HCT116 (cell line): ENCODE measurements around the gene IFI27. TPM values are rescaled to one million over a fixed set of nuclear protein-coding genes. Genes with fewer than 3 reads are reported as not detected.

Experiments used
- ATAC-seq: fragments of 200-7000 bp; cut with Tn5 transposase; 2 replicates; pipeline ENCODE4 v1.9.1; 2020; ENCODE audit warnings: mild to moderate bottlenecking, moderate library complexity
- BruUV-seq: library from RNA; stranded (reverse); fragments of 400-500 nt; replicated peaks from 2 replicates; lab custom pipeline; 2021; lab: Mats Ljungman, UMichigan
- CTCF ChIA-PET: fragments of 300-600 bp; sonication (Branson Sonifier 250); formaldehyde crosslinking; loops from one replicate; lab custom pipeline; 2021; ENCODE audit warnings: antibody characterized with exemption; lab: Charles Lee
- POLR2A ChIA-PET: fragments of 300-600, 350-600 bp; sonication (Branson Sonifier 250); formaldehyde crosslinking; loops from one replicate; lab custom pipeline; 2021; ENCODE audit warnings: antibody characterized with exemption; lab: Charles Lee
- RAD21 ChIA-PET, 2 experiments: fragments of 300-600 bp; sonication (Branson Sonifier 250); formaldehyde crosslinking; loops; one replicate each; lab custom pipeline; 2023; ENCODE audit warnings: low total read pairs in 2 of 2; ENCODE audit not compliant: uncharacterized antibody in 2 of 2, unreplicated experiment in 2 of 2, low non-redundant PET in 1 of 2; lab: Charles Lee
- DNase-seq: peaks from one replicate; pipeline ENCODE4 v3.0.0-alpha.2; 2010; ENCODE audit warnings: low read depth, low spot score
- H2AFZ ChIP-seq: fragments of 200-600 bp; shearing (Covaris generic), sonication (generic); 2 replicates; pipeline ENCODE4 v1.6.1; 2017; ENCODE audit warnings: low read depth, mixed run types, mixed read lengths, antibody characterized with exemption, low read length; ENCODE audit not compliant: poor library complexity, severe bottlenecking
- H3K27ac ChIP-seq: 2 replicates; pipeline ENCODE4 v1.5.1; 2012; ENCODE audit warnings: low read depth, low read length
- H3K27me3 ChIP-seq: fragments of 200-600 bp; sonication (generic); 2 replicates; pipeline ENCODE4 v1.6.1; 2016; ENCODE audit warnings: mixed run types, low read length, mixed read lengths; ENCODE audit not compliant: insufficient read depth
- H3K36me3 ChIP-seq, 2 experiments: fragments of 200-500 bp in 1 of 2; fragments of 200-600 bp in 1 of 2; sonication (Bioruptor generic) in 1 of 2; sonication (generic) in 1 of 2; 2 replicates each; pipeline versions ENCODE4 v1.5.1 to v1.6.1; 2014 to 2016; ENCODE audit warnings: low read length in 2 of 2, inconsistent platforms in 1 of 2, mixed read lengths in 1 of 2, mixed run types in 1 of 2; ENCODE audit not compliant: insufficient read depth in 2 of 2, control insufficient read depth in 1 of 2
- H3K4me1 ChIP-seq, 2 experiments: fragments of 200-600 bp in 1 of 2; sonication (generic) in 1 of 2; 2 replicates each; pipeline versions ENCODE4 v1.5.1 to v1.6.1; 2012 to 2017; ENCODE audit warnings: low read length in 2 of 2, inconsistent platforms in 1 of 2, mild to moderate bottlenecking in 1 of 2, mixed read lengths in 1 of 2, mixed run types in 1 of 2, moderate library complexity in 1 of 2; ENCODE audit not compliant: insufficient read depth in 2 of 2, control insufficient read depth in 1 of 2
- H3K4me2 ChIP-seq: fragments of 200-600 bp; sonication (generic); 2 replicates; pipeline ENCODE4 v1.6.1; 2017; ENCODE audit warnings: mixed run types, low read length, mixed read lengths
- H3K4me3 ChIP-seq, 2 experiments: fragments of 200-600 bp in 1 of 2; sonication (generic) in 1 of 2; replicated peaks in 1 of 2; 2 replicates each; pipeline ENCODE4 v1.5.1; 2011 to 2016; ENCODE audit warnings: low read length in 2 of 2, control low read depth in 1 of 2, low read depth in 1 of 2, mild to moderate bottlenecking in 1 of 2, mixed read lengths in 1 of 2, mixed run types in 1 of 2
- H3K79me2 ChIP-seq: fragments of 200-600 bp; sonication (generic); 2 replicates; pipeline ENCODE4 v1.6.1; 2017; ENCODE audit warnings: mild to moderate bottlenecking, mixed run types, low read length, moderate library complexity, mixed read lengths; ENCODE audit not compliant: insufficient read depth
- H3K9ac ChIP-seq: fragments of 200-600 bp; sonication (generic); 2 replicates; pipeline ENCODE4 v1.6.1; 2016; ENCODE audit warnings: low read length, mixed read lengths
- H3K9me2 ChIP-seq: fragments of 200-600 bp; sonication (generic), shearing (Covaris generic); 2 replicates; pipeline ENCODE4 v1.6.1; 2017; ENCODE audit warnings: mixed run types, mild to moderate bottlenecking, moderate library complexity; ENCODE audit not compliant: insufficient read depth
- H3K9me3 ChIP-seq, 2 experiments: fragments of 200-500 bp in 1 of 2; fragments of 200-600 bp in 1 of 2; sonication (Bioruptor generic) in 1 of 2; sonication (generic) in 1 of 2; 2 replicates each; pipeline ENCODE4 v1.6.1; 2014 to 2017; ENCODE audit warnings: low read length in 2 of 2, mixed read lengths in 2 of 2, inconsistent platforms in 1 of 2, low read depth in 1 of 2, mild to moderate bottlenecking in 1 of 2, mixed run types in 1 of 2, moderate library complexity in 1 of 2; ENCODE audit not compliant: control insufficient read depth in 1 of 2, insufficient read depth in 1 of 2
- H4K20me1 ChIP-seq: fragments of 200-600 bp; sonication (generic), shearing (Covaris generic); 2 replicates; pipeline ENCODE4 v1.6.1; 2017; ENCODE audit warnings: mixed run types, mild to moderate bottlenecking, moderate library complexity; ENCODE audit not compliant: insufficient read depth
- ATF3 ChIP-seq: IDR thresholded peaks from 2 replicates; pipeline ENCODE4 v1.6.1; 2012
- CBX3 ChIP-seq: IDR thresholded peaks from 2 replicates; pipeline ENCODE4 v1.6.1; 2012; ENCODE audit warnings: low read depth
- ELF1 ChIP-seq: IDR thresholded peaks from 2 replicates; pipeline ENCODE4 v1.6.1; 2012; ENCODE audit warnings: low read depth, borderline replicate concordance
- EZH2phosphoT487 ChIP-seq: fragments of 200-600 bp; IDR thresholded peaks from 2 replicates; pipeline ENCODE4 v1.6.1; 2018; ENCODE audit warnings: antibody characterized with exemption, borderline replicate concordance
- FOSL1 ChIP-seq: IDR thresholded peaks from 2 replicates; pipeline ENCODE4 v1.6.1; 2012; ENCODE audit warnings: low read depth
- RAD21 ChIP-seq: IDR thresholded peaks from 2 replicates; pipeline ENCODE4 v1.6.1; 2012; ENCODE audit warnings: low read depth, mild to moderate bottlenecking
- SIN3A ChIP-seq: IDR thresholded peaks from 2 replicates; pipeline ENCODE4 v1.6.1; 2012; ENCODE audit warnings: low read depth
- SRF ChIP-seq: IDR thresholded peaks from 2 replicates; pipeline ENCODE4 v1.6.1; 2012; ENCODE audit warnings: low read depth
- TCF7L2 ChIP-seq: IDR thresholded peaks from 2 replicates; pipeline ENCODE4 v1.7.0; 2011; ENCODE audit warnings: borderline replicate concordance, inconsistent platforms; ENCODE audit not compliant: insufficient read depth, insufficient read length; ENCODE audit errors: extremely low read depth
- YY1 ChIP-seq: IDR thresholded peaks from 2 replicates; pipeline ENCODE4 v1.6.1; 2011; ENCODE audit warnings: low read length, low read depth, moderate library complexity, mild to moderate bottlenecking; ENCODE audit not compliant: insufficient replicate concordance; ENCODE audit errors: extremely low read depth
- ZFX ChIP-seq: fragments of 450-650 bp; IDR thresholded peaks from 2 replicates; pipeline ENCODE4 v1.6.1; 2017
- ZNF274 ChIP-seq: fragments of 200-500 bp; sonication (Bioruptor generic); IDR thresholded peaks from 2 replicates; pipeline ENCODE4 v1.6.1; 2014; ENCODE audit warnings: mild to moderate bottlenecking, low read depth, low read length, inconsistent platforms
- intact Hi-C: fragments of 100-400 bp; cut with micrococcal nuclease; formaldehyde crosslinking; loops from 2 replicates; pipeline ENCODE4 v1.10.0; 2022
- total RNA-seq: library from RNA; stranded (reverse); gene quantifications from one replicate; pipeline ENCODE4 v1.2.1, GENCODE V29; 2021; ENCODE audit not compliant: unreplicated experiment
- TF ChIP-seq, protein P1 (sequence below), 3 experiments: fragments of 200-600 bp in 1 of 3; sonication (generic) in 1 of 3; IDR thresholded peaks in 2 of 3; conservative IDR thresholded peaks in 1 of 3; 2 replicates each; pipeline ENCODE4 v1.5.1; 2012 to 2017; ENCODE audit warnings: low read depth in 2 of 3, low read length in 2 of 3, antibody characterized with exemption in 1 of 3, borderline replicate concordance in 1 of 3, control low read depth in 1 of 3, mild to moderate bottlenecking in 1 of 3, mixed read lengths in 1 of 3, mixed run types in 1 of 3, moderate library complexity in 1 of 3; ENCODE audit not compliant: insufficient read depth in 1 of 3
- TF ChIP-seq, protein P2 (sequence below): IDR thresholded peaks from 2 replicates; pipeline ENCODE4 v1.6.1; 2012

Gene IFI27
- total RNA-seq, 1 experiment from 2014 or later = 3.8 TPM

- Histone ChIP-seq H3K36me3 (no peaks in the 10 kb centered on the region), H3K79me2 (no peaks in the 10 kb centered on the region), H3K27me3 (no peaks in the 10 kb centered on the region), H3K4me3 (no peak overlapping the region), H3K9ac (no peak overlapping the region), H3K9me2 (no peaks in the 10 kb centered on the region), H3K4me1 (no peaks in the 10 kb centered on the region; a peak in 1 of 4 replicates), H3K4me2 (no peak overlapping the region), H3K27ac (no peak overlapping the region), H4K20me1 (no peaks in the 10 kb centered on the region), H3K9me3 (no peaks in the 10 kb centered on the region), H2AFZ (no peak overlapping the region)
- POLR2A ChIA-PET = no interaction called here
- BruUV-seq = no TSS peak
- RAD21 ChIA-PET = no interaction called here
- ATAC-seq (no peak), DNase-seq (no peak)
- CTCF ChIA-PET = no interaction called here
- TF ChIP-seq ZNF274 (no peak), ELF1 (no peak), ZFX (no peak)
- TF ChIP-seq, protein P1, sequence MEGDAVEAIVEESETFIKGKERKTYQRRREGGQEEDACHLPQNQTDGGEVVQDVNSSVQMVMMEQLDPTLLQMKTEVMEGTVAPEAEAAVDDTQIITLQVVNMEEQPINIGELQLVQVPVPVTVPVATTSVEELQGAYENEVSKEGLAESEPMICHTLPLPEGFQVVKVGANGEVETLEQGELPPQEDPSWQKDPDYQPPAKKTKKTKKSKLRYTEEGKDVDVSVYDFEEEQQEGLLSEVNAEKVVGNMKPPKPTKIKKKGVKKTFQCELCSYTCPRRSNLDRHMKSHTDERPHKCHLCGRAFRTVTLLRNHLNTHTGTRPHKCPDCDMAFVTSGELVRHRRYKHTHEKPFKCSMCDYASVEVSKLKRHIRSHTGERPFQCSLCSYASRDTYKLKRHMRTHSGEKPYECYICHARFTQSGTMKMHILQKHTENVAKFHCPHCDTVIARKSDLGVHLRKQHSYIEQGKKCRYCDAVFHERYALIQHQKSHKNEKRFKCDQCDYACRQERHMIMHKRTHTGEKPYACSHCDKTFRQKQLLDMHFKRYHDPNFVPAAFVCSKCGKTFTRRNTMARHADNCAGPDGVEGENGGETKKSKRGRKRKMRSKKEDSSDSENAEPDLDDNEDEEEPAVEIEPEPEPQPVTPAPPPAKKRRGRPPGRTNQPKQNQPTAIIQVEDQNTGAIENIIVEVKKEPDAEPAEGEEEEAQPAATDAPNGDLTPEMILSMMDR (IDR thresholded peaks at IDR 0.05 in 2 of 3, conservative IDR thresholded peaks at IDR 0.05 in 1 of 3; ENCODE audit: borderline replicate concordance in 1 of 3, insufficient read depth in 1 of 3, low read depth in 2 of 3, low read length in 2 of 3) = no peak
- intact Hi-C loops = no loop called here
Measured at GRCh38 chr14:94102768-94103482, 7.6 kb upstream of the IFI27 start.

- RAD21 ChIA-PET = no interaction called here
- intact Hi-C loops = no loop called here
- BruUV-seq = no TSS peak
Measured at GRCh38 chr14:94103554-94104150, 6.9 kb upstream of the IFI27 start.

More at GRCh38 chr14:94103554-94104150, 6.9 kb upstream of the IFI27 start:
- Histone ChIP-seq H3K36me3 (no peaks in the 10 kb centered on the region), H3K4me3 (no peak overlapping the region), H3K79me2 (no peaks in the 10 kb centered on the region), H3K27ac (no peak overlapping the region), H4K20me1 (no peaks in the 10 kb centered on the region), H3K4me2 (no peak overlapping the region), H2AFZ (no peak overlapping the region), H3K9me3 (no peaks in the 10 kb centered on the region), H3K27me3 (no peaks in the 10 kb centered on the region), H3K9ac (no peak overlapping the region), H3K4me1 (no peaks in the 10 kb centered on the region; a peak in 1 of 4 replicates), H3K9me2 (no peaks in the 10 kb centered on the region)
- TF ChIP-seq SRF (no peak), EZH2phosphoT487 (no peak), ATF3 (no peak), CBX3 (no peak), SIN3A (no peak), FOSL1 (no peak), YY1 (no peak), RAD21 (no peak), TCF7L2 (no peak)
- TF ChIP-seq, protein P1 (IDR thresholded peaks at IDR 0.05 in 2 of 3, conservative IDR thresholded peaks at IDR 0.05 in 1 of 3; ENCODE audit: borderline replicate concordance in 1 of 3, insufficient read depth in 1 of 3, low read depth in 2 of 3, low read length in 2 of 3) = no peak
- TF ChIP-seq, protein P2, sequence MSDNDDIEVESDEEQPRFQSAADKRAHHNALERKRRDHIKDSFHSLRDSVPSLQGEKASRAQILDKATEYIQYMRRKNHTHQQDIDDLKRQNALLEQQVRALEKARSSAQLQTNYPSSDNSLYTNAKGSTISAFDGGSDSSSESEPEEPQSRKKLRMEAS = no peak
- ATAC-seq (no peak), DNase-seq (no peak)
- CTCF ChIA-PET = interaction anchor here (0.8 kb wide), 1 partner anchor 33 kb away, joined by 3 read pairs; no protein-coding TSS in a partner anchor
- POLR2A ChIA-PET = no interaction called here
